EH (cell line): ENCODE measurements around the gene MACROD1.

ENCODE experiments used
- DNase-seq: peaks from one replicate; pipeline ENCODE4 v3.0.0-alpha.2; 2015; ENCODE audit warnings: low read depth

Gene MACROD1

DNA sequence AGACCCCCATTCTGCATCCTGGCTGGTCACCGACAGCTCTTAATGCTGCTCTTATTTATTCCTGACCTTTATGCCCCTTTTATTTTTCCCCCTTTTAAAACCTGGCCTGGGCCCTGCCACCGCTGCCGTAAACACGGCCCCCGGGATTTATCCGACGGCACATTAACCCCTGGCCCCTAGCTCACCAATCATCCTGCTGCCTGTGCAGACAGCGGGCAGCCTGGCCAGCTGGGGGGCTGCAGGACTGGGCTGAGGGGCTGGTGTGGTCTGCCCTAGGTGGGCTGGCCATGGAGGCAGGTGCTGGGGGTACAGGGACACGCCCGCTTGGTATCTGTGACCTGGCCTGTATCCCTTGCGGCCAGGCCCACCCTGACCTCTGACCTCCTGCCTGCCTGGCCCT, 151.6 kb downstream of the MACROD1 start:
- no peak for DNase-seq

DNA sequence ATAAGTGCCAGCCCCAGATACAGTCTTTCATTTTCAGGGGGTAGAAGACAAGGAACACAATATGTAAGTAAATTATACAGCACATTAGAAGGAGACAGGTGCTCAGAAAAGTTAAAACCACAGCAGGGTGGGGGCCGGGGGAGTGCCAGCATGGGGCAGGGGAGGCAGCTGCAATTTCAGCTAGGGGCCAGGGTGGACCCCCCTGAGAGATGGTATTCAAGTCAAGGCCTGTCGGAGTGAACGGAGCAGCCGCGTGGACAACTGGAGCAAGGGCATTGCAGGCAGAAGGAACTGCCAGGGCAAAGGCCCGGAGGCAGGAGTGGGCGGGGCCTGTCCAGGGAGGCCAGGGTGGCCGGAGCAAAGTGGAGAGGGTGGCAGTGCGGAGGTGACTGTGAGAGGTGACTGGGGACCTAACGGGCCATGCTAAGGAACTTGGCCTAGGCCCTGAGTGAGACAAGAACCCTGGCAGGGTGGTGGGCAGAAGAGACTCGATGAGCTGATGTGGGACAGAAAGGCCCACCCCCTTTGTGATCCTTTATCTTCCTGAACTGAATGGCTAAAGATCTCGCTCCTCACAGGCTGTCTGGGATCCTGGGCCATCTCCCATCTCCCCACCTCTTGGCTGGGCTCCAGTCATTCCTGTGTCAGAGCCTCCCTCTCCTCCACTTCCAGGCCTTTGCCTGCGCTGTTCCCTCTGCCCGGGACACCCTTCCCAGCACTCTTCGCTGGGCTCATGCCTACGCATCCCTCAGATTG, 152.6 kb downstream of the MACROD1 start:
- no peak for DNase-seq

DNA sequence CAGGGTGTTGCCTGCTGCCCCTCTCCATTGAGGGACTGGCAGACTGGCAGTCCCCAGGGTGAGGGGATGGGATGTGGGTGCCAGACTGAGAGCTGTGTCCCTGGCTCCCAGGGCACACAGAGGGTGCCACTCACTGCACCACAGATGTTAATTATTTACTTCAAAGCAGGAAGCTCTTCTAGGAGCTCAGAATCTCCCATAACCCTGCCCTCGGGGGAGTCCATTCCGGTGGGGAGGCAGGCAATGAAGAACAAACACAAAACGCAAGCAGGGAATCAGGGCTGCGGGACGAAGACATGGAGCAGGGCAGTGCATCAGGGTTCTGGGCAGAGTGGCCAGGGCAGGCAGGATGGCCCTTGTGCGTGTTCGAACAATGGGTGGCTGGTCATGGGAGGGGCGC, 154.5 kb downstream of the MACROD1 start:
- no peak for DNase-seq

DNA sequence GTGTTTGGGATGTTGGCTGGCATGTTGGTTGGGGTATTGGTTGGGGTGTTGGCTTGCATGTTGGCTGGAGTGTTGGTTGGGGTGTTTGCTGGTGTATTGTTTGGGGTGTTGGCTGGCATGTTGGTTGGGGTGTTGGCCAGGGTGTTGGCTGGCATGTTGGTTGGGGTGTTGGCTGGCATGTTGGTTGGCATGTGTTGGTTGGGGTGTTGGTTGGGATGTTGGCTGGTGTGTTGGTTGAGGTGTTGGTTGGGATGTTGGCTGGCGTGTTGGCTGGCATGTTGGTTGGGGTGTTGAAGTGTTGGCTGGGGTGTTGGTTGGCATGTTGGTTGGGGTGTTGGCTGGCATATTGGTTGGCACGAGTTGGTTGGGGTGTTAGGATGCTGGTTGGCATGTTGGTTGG, 155.1 kb downstream of the MACROD1 start:
- no peak for DNase-seq

DNA sequence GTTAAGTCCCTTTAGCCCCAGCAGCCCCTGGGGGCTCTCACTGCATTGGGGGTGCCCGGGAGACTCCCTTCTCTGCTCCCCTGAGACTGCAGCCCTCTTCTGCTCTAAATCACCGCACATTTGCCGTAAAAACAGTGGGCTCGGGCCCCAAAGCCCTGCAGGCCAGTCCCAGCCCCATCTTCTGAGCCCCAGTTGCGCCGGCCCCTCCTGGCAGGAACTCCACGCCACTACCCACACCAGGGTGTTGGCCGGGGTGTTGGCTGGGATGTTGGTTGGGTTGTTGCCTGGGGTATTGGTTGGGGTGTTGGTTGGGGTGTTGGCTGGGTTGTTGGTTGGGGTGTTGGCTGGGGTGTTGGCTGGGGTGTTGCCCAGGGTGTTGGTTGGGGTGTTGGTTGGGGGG, 156.2 kb downstream of the MACROD1 start:
- DNase-seq, result no peak

DNA sequence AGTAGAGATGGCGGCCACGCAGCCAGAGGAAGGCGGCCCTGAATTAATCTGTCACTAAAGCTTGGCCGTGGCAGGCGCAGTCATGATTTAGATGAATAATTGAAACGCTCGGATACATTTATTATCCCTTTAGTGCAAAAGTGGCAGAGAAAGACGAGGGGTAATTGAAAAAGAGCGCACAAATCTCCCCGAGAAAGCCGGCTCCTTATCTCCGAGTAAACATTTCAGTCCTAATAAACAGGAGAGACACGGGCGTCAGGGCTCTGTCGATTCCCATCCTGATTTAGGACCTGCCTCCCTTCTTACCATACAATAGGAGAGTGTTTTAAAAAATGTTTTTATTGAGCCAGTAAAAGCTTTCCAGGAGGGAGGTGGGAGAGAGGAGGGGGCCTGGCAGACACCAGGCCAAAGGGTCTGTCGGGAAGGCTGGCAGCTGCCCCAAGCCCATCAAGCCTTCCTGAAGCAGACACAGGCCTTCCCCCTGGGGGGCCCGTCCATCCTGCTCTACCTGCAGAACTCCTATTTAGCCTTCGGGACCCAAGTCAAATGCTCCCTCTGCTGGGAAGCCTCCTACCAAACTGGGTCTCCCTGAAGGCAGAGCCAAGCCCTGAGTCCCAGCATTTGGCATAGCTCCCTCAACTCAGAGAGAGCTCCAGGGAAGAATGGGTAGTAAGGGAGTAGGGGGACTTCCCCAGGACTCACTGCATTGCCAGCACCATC, 156.8 kb downstream of the MACROD1 start:
- DNase-seq, result no peak

DNA sequence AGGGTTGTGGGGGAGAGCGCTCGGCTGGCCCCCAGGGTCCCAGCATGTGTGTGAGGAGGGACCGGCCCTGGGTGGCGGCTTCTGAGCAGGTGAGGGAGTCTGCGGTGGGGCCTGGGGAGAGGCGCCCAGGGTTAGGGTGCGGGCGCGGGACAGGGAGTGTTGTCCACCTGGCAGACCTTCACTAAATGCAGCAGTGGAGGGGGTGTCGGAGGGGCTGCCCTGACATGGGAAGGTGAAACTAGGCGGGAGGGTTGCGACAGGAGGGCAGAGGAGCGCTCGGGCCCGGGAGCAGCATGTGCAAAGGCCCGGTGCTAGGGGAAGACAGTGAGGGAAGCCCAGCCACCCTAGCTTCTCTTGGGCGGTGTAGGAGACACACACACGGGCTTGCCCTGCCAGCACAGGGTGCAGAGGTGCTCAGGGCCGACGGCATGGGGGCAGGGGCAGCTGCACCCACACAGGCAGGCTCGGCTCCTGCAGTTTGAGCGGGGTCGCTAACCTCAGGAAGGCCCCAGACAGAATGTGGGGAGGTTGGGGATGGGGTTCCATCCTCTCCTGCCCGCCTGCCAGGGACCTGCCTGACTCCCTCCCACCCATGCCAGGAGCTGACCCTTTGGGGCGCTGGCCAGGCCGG, 157.5 kb downstream of the MACROD1 start:
- DNase-seq, result no peak

DNA sequence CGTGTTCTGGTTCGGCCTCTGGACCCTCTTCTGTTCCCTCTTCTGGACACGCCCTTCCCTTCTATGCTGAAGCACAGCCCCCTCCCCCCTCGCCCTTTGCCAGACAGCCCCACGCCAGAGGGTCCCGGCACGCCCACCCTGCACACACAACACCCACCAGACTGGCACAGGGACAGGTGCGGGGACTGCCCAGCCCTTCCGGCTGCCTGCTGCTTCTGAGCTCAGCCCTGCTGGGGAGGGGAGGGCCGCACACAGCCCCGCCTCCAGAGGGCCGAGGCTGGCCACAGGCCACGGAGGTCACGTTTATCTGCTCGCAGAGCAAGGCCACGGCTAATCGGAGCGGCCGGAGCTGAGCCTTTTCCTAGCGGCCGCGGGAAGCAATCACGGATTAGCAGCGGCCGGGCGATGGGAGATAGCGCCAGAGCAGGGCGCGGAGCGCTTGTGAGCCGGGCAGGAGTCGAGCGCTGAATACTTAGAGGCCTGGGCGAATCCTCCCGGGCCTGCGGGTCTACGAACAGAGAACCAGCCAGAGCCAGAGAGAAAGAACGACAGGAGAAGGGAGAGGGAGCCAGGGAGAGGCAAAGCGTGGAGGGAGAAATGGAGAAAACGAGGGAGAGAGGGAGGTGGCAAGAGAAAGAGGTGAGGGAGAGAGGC, 158.2 kb downstream of the MACROD1 start:
- DNase-seq, result peak; percentile 57

DNA sequence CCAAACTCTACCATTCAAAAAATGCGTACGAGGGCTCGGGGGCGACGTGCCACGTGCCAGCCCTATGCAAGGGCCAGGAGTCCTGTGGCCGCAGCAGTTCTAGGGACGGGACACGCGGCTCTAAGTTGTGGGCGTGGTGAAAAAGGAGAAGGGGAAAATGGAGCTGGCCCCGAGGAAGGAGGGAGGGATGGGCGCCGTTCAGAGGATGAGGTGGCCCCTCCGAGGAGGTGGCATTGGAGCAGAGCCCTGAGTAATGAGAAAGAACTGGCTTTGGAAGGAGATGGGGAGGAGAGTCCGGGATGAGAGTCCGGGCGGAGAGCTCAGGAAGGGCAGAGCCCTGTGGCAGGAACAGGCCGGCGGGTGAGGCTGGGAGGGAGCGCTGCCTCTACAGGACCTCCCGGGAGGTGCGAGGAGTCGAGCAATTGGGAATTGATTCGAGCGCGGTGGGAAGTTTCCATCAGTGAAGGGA, 158.7 kb downstream of the MACROD1 start:
- peak; percentile 74 for DNase-seq

DNA sequence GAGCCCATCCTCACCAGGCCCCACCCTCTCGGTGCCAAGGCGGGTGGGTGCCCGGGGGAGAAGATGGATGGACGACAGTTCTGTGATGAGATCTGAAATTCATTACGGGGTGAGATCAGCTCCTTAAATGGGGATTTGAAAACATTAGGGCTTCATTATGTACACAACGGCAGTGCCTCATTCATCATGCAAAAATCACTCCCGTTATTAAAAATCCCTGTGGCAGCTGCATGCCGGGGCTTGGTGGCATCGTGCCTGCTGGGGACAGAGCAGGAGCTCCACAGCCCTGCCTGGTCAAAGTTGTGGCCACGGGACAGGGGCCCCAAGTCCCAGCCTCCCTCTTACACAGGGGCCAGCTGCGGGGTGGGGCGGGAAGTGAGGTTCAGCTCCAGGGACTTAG, 159.5 kb downstream of the MACROD1 start:
- DNase-seq, result no peak

DNA sequence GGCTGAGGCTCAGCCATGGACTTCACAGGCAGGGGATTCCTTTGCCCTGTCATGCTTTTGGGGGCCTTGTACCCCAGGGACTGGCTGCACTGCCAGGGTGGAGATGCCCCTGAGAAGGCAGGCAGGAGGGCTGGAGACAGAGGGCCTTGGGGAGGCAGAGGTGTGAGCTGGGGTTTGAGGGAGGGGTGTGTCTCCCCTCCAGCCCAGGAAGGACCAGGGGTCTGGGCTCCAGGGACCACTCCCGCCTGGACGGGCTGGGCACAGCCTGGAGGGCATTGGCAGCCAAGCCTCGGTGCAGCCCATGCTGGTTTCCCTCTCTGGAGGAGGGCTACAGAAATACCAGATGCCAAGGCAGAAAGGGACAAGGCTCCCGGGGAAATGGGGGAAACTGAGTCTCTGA, 160.2 kb downstream of the MACROD1 start:
- DNase-seq, result no peak

DNA sequence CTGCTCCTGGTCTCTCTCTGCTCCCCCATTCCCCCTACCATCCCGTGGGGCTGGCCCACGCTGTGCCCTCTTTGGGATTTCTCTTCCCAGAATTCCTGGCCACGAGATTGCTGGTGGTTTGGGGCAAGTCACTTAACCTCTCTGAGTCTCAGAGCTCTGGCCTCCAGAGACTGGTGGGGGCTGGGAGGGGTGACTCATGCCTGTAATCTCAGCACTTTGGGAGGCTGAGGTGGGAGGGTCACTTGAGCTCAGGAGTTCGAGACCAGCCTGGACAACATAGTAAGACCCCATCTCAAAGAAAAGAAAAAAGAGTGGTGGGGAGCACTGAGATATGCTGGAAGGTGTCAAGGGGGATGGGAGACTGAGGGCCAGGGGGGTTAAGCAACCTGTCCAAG, 161.3 kb downstream of the MACROD1 start:
- peak; percentile 31 for DNase-seq

DNA sequence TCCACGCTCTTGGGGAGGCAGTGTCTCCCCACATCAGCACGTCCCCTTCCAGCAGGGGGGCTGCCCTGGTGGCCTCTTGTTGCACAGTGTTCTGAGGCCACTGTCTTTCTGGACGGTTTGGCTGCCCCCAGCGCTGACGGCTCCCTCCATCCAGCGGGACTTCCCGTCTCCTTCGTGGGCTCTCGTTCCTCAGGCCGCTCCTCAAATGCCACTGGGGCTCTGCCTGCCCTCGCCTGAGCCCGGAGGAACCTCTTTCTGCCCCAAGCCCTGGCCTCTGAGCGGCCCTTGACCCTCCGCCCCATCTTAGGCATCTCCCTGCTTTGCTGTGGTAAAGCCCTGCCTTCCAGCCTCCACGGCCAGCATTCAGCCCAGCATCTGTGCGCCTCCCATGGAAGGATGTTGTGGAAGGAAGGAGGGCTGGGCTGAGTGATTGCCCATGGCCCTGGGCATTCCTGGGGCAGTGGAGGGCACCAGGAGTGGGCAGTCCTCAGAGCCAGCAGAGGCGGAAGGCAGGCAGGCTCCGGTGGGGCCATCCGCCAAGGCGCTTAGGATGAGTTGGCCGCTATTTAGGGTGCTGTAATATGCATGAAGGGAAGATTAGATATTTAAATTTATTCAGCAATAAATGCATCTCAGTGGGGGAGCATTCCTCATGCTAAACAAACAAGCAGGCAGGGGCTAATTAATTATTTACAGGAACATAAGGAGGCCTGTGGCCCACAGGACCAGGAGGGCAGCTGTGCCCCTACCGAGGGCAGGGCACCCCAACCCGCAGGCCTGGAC, 161.9 kb downstream of the MACROD1 start:
- peak; percentile 34 for DNase-seq

DNA sequence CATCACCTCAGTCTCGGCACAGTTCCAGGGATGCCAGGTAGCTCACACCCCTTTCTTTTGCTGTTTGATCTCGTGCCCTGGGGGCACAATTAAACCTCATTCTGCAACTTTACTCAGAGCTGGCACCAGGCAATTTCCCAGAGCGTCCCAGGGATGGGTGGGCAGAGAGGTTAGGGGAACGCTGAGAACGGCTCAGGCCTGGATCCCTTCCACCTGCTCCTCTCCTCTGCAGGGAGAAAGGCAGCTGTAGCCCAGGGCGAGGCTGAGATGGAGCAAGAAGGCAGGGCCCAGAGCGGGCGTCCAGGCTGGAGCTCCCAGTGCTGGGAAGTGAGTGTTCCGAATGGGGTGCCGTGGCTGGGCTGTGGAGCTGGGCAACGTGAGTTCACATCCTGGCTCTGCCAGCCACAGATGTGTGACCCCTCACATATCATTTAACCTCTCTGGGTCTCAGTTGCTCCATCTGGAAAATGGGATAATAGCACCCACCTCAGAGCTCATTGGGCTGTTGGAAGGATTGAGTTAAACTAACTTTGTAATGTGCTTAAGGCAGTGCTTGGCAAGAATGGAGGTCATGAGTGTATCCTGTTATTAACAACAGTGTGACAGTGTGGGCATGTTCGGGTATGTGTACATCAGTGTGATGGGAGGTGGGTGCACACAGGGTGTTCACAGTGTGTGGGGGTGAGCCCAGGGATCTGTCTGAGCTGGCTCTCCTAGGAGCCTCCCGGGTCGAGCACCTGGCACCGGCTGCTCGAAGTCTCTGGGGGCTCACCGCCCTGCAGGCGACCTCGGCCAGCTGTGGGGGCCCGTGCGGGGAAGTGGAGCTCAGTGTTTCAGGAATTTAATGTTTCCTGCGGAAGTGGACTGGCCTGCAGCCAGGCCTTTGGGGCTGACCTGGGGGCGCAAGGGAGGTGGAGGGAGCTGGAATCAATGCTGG, 164.2 kb downstream of the MACROD1 start:
- DNase-seq, result peak; percentile 50

DNA sequence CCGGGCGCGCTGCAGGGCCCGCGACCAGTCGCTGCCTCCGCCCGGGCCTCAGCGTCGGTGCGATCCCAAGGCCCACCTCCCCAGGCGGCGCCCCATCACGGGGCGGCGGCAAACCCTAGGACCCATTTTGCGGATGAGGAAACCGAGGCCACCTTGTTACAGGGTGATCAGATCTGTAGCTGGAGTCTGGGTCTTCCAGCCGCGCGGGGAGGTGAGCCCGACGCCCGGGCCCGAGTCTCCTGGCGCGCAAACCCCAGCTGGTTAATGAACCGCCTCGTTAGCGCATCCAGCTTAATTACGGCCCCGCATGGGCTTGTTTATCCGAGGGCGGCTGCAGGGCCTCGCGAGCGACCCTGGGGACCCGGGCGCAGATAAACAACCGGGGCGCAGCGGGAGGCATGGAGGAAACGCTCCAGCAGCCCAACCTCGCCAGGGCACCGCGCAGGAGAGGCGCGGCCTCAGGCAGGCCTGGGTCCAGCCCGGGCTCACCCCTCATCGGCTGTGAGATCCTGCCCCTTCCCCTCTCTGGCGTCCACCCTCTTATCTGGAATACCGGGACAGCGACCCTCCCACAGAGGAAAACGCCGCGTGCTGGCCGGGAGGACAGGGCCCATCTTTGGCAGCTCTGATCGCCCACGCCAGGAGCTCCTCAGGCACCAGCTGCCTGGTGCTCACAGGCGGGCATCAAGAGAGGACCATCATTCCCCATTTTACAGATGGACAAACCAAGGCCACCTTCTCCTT, 165.0 kb downstream of the MACROD1 start:
- no peak for DNase-seq

DNA sequence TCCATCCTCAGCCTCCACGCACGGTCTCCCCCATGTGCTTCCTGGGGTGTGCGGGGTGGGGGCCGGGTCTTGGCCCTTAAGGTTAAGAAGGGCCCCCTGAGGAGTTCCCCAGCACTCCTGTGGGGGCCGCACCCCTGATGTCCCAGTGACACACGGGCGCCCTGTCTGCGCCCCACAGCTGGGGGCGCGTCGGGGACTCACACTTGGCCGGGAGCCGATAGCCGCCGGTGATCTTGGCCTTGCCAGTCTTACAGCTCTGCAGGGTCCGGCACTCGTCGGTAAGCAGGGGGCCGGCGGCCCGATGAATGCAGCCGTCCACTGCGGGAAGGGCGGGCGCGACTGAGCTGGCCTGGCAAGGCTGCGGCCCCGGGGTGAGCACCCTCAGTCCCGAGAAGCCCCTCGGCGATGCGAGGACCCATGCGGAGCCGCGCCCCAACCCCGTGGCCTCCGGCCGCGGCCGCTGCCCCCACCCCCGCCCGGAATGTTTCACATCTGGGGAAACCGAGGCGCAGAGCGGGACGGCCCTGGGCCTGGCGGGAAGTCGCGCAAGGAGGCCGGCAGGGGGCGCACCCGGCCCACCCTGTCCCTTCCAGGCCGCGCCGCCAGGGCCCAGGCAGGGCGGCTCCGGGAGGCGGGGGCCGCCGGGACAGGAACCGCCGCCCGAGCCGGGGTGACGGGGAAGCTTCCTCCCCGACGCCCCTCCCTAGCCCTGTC, 165.7 kb downstream of the MACROD1 start:
- peak; percentile 72 for DNase-seq

DNA sequence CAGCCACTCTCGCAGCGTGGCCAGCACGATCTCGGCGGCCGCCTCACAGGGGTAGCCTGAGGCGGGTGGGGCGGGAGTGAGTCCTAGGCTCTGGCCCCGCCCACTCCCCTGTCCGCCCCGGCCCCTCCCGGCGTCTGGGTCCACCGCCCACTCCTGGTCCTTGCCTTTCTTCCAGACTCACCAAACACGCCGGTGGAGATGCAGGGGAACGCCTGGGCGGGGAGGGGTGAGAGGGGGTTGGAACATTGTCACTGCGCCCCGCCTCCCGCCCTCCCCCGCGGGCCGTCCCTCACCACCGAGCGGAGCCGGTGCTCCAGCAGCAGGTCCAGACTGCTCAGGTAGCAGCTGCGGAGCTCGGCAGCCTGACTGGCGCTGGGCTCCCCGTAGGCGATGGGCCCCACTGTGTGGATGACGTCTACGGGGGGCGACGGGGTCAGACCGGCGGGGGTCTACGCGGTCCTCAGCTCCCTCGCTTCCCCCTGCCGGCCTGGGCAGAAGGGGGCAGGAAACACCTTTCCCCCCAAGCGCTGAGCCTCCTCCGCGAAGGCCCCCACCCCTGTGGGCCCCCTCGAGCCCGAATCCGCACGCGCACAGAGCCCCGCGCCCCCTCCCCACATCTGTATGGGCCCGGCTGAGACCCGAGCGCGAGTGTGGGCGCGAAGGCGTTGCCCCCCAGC, 166.4 kb downstream of the MACROD1 start:
- peak; percentile 55 for DNase-seq

DNA sequence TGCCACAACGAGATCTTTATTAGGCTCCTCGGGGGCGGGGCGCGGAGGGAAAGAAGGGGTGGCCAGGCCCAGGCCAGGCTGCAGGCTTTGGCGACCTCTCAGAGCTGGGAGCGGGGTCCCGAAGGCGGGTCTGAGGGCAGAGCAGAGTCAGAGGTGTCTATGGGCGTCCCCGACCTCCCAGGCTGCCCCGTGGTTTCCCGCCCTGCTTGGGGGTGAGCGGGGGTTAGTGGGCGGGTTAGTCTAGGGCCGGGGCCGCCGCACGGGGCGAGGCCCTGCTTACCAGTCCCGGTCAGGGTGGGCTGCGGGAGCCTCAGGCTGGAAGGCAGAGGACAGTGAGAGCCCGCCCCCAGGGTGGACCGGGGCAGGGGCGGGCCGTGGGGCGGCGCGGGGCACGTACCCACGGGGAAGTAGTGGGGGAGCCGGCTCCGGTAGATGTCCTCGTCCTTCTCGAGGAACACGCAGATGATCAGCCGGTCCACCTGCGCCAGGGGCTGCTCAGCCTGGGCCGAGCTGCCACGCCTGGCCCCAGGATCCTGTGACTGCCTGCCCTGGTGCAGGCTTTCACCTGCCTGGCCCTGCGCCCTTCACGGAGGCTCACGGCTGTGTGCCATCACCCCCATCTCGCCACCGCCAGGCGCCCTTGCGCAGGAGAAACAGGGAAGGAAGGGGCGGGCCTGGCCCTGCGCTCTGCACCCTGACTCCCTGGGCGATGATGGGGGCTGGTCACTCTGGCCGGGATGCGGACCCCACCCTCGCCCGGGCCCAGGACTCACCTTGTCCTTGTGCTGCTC, 167.2 kb downstream of the MACROD1 start:
- no peak for DNase-seq
